ENCODE data around the gene PAMR1.

DNA sequence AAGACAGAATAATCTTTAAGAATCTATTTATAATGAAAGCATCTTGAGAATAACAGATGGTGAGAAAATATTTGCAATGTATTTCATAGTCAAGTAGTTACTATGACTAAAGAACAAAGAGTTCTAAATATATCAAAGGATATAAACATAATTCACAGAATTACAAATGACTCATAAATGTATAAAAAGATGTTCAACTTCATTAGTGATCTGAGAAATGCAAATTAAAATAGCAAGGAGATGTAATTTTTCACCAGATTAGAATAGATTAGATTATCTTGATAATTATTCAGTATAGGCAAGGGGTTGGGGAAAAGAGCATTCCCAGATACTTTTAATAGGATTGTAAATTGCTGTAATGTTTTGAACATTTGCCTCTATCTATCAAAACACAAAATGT lies 30.1 kb upstream of the PAMR1 start:
- TF ChIP-seq, protein P1, sequence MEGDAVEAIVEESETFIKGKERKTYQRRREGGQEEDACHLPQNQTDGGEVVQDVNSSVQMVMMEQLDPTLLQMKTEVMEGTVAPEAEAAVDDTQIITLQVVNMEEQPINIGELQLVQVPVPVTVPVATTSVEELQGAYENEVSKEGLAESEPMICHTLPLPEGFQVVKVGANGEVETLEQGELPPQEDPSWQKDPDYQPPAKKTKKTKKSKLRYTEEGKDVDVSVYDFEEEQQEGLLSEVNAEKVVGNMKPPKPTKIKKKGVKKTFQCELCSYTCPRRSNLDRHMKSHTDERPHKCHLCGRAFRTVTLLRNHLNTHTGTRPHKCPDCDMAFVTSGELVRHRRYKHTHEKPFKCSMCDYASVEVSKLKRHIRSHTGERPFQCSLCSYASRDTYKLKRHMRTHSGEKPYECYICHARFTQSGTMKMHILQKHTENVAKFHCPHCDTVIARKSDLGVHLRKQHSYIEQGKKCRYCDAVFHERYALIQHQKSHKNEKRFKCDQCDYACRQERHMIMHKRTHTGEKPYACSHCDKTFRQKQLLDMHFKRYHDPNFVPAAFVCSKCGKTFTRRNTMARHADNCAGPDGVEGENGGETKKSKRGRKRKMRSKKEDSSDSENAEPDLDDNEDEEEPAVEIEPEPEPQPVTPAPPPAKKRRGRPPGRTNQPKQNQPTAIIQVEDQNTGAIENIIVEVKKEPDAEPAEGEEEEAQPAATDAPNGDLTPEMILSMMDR (IDR thresholded peaks at IDR 0.05), result no peak
- TF ChIP-seq RCOR1 (IDR thresholded peaks at IDR 0.05; ENCODE audit: low read depth, low read length) (no peak), PHF8 (IDR thresholded peaks at IDR 0.05; ENCODE audit: borderline replicate concordance, low read depth) (no peak), EP300 (IDR thresholded peaks at IDR 0.05) (no peak), MYC (IDR thresholded peaks at IDR 0.05; ENCODE audit: borderline replicate concordance, low read length) (no peak), HDAC2 (IDR thresholded peaks at IDR 0.05) (no peak), RAD21 (conservative IDR thresholded peaks at IDR 0.05 in 1 of 2, IDR thresholded peaks at IDR 0.05 in 1 of 2) (no peak), RFX5 (IDR thresholded peaks at IDR 0.05) (no peak), MAFK (IDR thresholded peaks at IDR 0.05; ENCODE audit: partially characterized antibody) (no peak), RNF2 (IDR thresholded peaks at IDR 0.05; ENCODE audit: borderline replicate concordance, low read depth) (no peak), JUN (IDR thresholded peaks at IDR 0.05) (no peak)
- TF ChIP-seq, protein P2, sequence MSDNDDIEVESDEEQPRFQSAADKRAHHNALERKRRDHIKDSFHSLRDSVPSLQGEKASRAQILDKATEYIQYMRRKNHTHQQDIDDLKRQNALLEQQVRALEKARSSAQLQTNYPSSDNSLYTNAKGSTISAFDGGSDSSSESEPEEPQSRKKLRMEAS (IDR thresholded peaks at IDR 0.05), result no peak
- TF ChIP-seq, protein P3, sequence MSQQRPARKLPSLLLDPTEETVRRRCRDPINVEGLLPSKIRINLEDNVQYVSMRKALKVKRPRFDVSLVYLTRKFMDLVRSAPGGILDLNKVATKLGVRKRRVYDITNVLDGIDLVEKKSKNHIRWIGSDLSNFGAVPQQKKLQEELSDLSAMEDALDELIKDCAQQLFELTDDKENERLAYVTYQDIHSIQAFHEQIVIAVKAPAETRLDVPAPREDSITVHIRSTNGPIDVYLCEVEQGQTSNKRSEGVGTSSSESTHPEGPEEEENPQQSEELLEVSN (IDR thresholded peaks at IDR 0.05; ENCODE audit: borderline replicate concordance, low read depth), result no peak
- TF ChIP-seq, protein P4, sequence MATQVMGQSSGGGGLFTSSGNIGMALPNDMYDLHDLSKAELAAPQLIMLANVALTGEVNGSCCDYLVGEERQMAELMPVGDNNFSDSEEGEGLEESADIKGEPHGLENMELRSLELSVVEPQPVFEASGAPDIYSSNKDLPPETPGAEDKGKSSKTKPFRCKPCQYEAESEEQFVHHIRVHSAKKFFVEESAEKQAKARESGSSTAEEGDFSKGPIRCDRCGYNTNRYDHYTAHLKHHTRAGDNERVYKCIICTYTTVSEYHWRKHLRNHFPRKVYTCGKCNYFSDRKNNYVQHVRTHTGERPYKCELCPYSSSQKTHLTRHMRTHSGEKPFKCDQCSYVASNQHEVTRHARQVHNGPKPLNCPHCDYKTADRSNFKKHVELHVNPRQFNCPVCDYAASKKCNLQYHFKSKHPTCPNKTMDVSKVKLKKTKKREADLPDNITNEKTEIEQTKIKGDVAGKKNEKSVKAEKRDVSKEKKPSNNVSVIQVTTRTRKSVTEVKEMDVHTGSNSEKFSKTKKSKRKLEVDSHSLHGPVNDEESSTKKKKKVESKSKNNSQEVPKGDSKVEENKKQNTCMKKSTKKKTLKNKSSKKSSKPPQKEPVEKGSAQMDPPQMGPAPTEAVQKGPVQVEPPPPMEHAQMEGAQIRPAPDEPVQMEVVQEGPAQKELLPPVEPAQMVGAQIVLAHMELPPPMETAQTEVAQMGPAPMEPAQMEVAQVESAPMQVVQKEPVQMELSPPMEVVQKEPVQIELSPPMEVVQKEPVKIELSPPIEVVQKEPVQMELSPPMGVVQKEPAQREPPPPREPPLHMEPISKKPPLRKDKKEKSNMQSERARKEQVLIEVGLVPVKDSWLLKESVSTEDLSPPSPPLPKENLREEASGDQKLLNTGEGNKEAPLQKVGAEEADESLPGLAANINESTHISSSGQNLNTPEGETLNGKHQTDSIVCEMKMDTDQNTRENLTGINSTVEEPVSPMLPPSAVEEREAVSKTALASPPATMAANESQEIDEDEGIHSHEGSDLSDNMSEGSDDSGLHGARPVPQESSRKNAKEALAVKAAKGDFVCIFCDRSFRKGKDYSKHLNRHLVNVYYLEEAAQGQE (IDR thresholded peaks at IDR 0.05), result no peak

Measured in A549 (cell line).